ENCODE measurements around the gene CRTC1.

Gene CRTC1

GRCh38 chr19:18759304-18759994, 76.0 kb downstream of the CRTC1 start:
- POLR2A ChIA-PET (ENCODE audit: low non-redundant PET) = no interaction called here
- TF ChIP-seq, protein P1, sequence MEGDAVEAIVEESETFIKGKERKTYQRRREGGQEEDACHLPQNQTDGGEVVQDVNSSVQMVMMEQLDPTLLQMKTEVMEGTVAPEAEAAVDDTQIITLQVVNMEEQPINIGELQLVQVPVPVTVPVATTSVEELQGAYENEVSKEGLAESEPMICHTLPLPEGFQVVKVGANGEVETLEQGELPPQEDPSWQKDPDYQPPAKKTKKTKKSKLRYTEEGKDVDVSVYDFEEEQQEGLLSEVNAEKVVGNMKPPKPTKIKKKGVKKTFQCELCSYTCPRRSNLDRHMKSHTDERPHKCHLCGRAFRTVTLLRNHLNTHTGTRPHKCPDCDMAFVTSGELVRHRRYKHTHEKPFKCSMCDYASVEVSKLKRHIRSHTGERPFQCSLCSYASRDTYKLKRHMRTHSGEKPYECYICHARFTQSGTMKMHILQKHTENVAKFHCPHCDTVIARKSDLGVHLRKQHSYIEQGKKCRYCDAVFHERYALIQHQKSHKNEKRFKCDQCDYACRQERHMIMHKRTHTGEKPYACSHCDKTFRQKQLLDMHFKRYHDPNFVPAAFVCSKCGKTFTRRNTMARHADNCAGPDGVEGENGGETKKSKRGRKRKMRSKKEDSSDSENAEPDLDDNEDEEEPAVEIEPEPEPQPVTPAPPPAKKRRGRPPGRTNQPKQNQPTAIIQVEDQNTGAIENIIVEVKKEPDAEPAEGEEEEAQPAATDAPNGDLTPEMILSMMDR (conservative IDR thresholded peaks at IDR 0.05; ENCODE audit: low read depth) = no peak
- CTCF ChIA-PET = no interaction called here
- peak overlapping the region; percentile 92 for H3K27ac ChIP-seq
- no peak for DNase-seq (ENCODE audit: low spot score)

- ChIA-PET CTCF (no interaction called here), POLR2A (ENCODE audit: low non-redundant PET) (no interaction called here)
- TF ChIP-seq, protein P1 (conservative IDR thresholded peaks at IDR 0.05; ENCODE audit: low read depth) = no peak
- peak overlapping the region; percentile 92 for H3K27ac ChIP-seq
- DNase-seq (ENCODE audit: low spot score) = no peak
Observed at GRCh38 chr19:18759995-18760426, 76.5 kb downstream of the CRTC1 start.

GRCh38 chr19:18760440-18761383, 77.2 kb downstream of the CRTC1 start:
- TF ChIP-seq, protein P1 (conservative IDR thresholded peaks at IDR 0.05; ENCODE audit: low read depth) = no peak
- H3K27ac ChIP-seq = peak overlapping the region; percentile 95
- DNase-seq (ENCODE audit: low spot score) = no peak
- ChIA-PET CTCF (no interaction called here), POLR2A (ENCODE audit: low non-redundant PET) (no interaction called here)

- TF ChIP-seq, protein P1 (conservative IDR thresholded peaks at IDR 0.05; ENCODE audit: low read depth) = no peak
- CTCF ChIA-PET = interaction anchor here (0.6 kb wide), 3 partner anchors 40 to 319 kb away, joined by 3 to 4 read pairs (median 4); no protein-coding TSS in a partner anchor
- H3K27ac ChIP-seq = peak overlapping the region; percentile 95
- DNase-seq (ENCODE audit: low spot score) = no peak
- POLR2A ChIA-PET (ENCODE audit: low non-redundant PET) = no interaction called here
Observed at GRCh38 chr19:18761531-18762110, 78.1 kb downstream of the CRTC1 start.

DNA sequence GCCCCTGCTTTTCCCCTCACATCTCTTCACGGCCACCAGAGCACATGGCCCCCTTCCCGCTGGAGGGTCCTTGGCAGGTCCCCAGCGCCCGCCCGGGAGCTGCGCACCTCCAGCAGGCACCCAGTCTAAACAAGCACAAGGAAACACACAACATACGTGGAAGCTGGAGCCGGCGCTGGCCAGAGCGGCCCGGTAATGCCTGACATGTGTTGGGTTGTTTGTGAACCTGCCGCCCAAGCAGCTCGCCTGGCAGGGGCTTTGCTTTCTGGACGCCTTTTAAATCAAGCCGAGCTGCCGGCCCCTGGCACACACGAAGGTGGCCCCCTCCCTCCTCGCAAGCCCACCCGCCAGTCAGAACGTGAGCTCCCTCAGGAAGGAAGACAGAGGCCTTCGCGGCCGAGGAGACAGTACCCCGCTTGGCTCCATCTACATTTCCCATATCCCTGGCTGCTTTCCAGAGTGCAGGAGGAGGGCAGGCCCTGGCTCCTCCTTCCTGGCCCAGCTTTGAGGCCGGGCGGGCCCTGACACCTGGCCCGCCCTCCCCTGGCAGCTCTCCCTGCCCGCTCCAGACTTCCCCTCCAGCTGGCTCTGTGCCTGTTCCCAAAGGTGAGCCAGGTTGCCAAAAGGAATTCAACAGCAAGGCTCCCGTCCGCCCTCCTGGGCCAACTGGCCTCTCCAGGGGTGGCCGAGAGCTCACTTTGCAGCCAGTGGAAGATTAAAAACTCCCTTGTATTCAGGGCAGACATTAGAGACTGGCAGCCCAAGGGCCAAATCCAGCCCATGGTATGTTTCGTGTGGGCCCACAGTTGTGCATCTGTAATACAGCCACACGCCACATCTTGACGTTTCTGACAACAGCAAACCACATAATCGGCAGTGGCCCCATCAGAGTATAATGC, 78.9 kb downstream of the CRTC1 start:
- TF ChIP-seq, protein P1 (conservative IDR thresholded peaks at IDR 0.05; ENCODE audit: low read depth) = no peak
- peak; percentile 90 for DNase-seq (ENCODE audit: low spot score)
- ChIA-PET CTCF (interaction anchor here (0.6 to 0.7 kb wide), 2 partner anchors 9 to 320 kb away, joined by 3 to 4 read pairs; no protein-coding TSS in a partner anchor), POLR2A (ENCODE audit: low non-redundant PET) (interaction anchor here (0.5 to 0.6 kb wide), 2 partner anchors 45 to 168 kb away, joined by 3 to 7 read pairs; no protein-coding TSS in a partner anchor)
- peak overlapping the region; percentile 95 for H3K27ac ChIP-seq
